HT1080 (cell line): ENCODE measurements around the gene COG3. TPM values are rescaled to one million over a fixed set of nuclear protein-coding genes. Genes with fewer than 3 reads are reported as not detected.
A peak's percentile ranks its signal among the peaks of the same experiment; 100 is the strongest.

ENCODE experiments used
- DNase-seq: peaks from one replicate; pipeline ENCODE4 v3.0.0-alpha.2; 2015; ENCODE audit warnings: low read depth
- small RNA-seq: library from RNA; depleted of rRNA; stranded (forward); fragments of <200 nt; gene quantifications from one replicate; pipeline ENCODE3, GENCODE V24; 2014
- total RNA-seq: library from RNA; depleted of rRNA; stranded (reverse); fragments of >200 nt; shearing (Covaris generic); gene quantifications from 2 replicates; pipeline ENCODE4 v1.2.3, GENCODE V29; 2014; rRNA removed

The COG3 gene
- total RNA-seq, 1 experiment from 2014 or later = 42.1 TPM

- DNase-seq = no peak
These were observed 81.1 kb downstream of the COG3 start for GRCh38 chr13:45545686-45546409.

GRCh38 chr13:45546410-45546765 is 81.6 kb downstream of the COG3 start:
- no peak for DNase-seq

- no peak for DNase-seq
These were observed 83.5 kb downstream of the COG3 start for GRCh38 chr13:45548281-45548680.

GRCh38 chr13:45554604-45555109 is 89.9 kb downstream of the COG3 start:
- no peak for DNase-seq

GRCh38 chr13:45564133-45564776 is 99.5 kb downstream of the COG3 start:
- peak; percentile 64 for DNase-seq

- DNase-seq = no peak
These were observed 100.6 kb downstream of the COG3 start for GRCh38 chr13:45565331-45565730.

- peak; percentile 21 for DNase-seq
These were observed 110.5 kb downstream of the COG3 start for GRCh38 chr13:45575146-45575829.

GRCh38 chr13:45575830-45576180 is 111.1 kb downstream of the COG3 start:
- DNase-seq = peak; percentile 12

GRCh38 chr13:45576466-45576865 is 111.7 kb downstream of the COG3 start:
- DNase-seq = no peak

GRCh38 chr13:45582408-45583076 is 117.8 kb downstream of the COG3 start:
- DNase-seq = no peak

GRCh38 chr13:45584816-45585215 is 120.1 kb downstream of the COG3 start:
- DNase-seq = peak; percentile 8

Small RNA genes within 50 kb of the gene (small RNA-seq; reads per million reads assigned to genes)
- gene RNA5SP27 = not detected
- gene TIMM9P3 = not detected

Other genes with a start within 250 kb of the COG3 start
- gene TPT1, start 123.8 kb upstream of the COG3 start, total RNA-seq = 1,865 and 1,866 TPM in 2 replicates
- gene SLC25A30, start 46.6 kb upstream of the COG3 start, total RNA-seq = 3.0 and 12.9 TPM in 2 replicates
- gene ERICH6B, start 150.8 kb downstream of the COG3 start, total RNA-seq = not detected in 2 replicates
- not detected in 2 replicates for gene CBY2, start 237.4 kb downstream of the COG3 start, total RNA-seq